Measurements from ENCODE around the gene CLCNKB.
"Not testable (repeated sequence)": the region's sequence is repeated elsewhere in the genome, so short reads cannot be mapped to it uniquely, and the experiment has no call there.

Gene CLCNKB

DNA sequence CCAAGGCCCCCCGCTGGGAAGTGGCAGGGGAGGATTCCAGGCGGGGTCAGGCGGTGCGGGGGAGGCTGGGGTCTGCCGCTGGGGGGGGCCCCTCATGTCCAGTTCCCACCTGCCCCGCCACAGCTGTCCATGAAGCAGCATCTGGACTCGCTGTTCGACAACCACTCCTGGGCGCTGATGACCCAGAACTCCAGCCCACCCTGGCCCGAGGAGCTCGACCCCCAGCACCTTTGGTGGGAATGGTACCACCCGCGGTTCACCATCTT, 14.6 kb upstream of the CLCNKB start:
- in situ Hi-C loops (cut with MboI; ENCODE audit: low pct_unique_long_range_greater_than_20kb, low sequenced_read_pairs); DNase-seq: not testable (repeated sequence)

- in situ Hi-C loops (cut with MboI; ENCODE audit: low pct_unique_long_range_greater_than_20kb, low sequenced_read_pairs) = no loop called here
- no peak for DNase-seq
These were observed 14.3 kb upstream of the CLCNKB start for GRCh38 chr1:16029288-16029687.

GRCh38 chr1:16031551-16031950, 12.0 kb upstream of the CLCNKB start:
- no peak for DNase-seq
- in situ Hi-C loops (cut with MboI; ENCODE audit: low pct_unique_long_range_greater_than_20kb, low sequenced_read_pairs) = no loop called here

DNA sequence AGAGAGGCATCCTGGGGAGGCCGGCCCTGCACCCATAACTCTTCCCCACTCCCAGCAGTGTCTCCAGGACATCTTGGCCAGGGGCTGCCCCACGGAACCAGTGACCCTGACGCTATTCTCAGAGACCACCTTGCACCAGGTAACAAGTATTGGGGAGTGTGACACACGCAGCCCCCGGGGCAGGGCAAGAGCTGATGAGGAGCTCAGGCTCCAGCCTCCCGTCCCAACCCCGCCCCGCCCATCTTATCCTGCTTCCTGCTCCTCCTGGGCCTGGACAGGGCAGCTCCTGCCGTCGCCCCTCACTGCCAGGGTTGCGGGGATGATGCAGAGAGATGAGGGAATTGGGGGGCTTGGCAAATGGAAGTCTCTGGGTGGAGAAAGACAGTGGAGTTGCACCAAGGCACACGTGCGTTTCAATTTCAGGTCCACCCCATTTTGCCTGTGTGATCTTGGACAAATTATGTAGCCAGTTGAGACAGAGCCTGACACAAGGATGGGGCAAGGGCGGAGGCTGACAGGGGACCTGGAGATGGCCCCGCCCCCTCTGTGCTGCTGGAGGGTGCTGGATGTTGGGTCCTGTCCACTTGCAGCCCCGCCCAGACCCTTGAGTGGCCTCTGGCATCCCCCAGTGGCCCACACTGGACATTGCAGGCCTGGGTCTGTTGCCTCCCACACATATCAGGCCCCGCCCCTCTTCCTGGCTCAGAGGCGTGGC, 11.0 kb upstream of the CLCNKB start:
- in situ Hi-C loops (cut with MboI; ENCODE audit: low pct_unique_long_range_greater_than_20kb, low sequenced_read_pairs) = no loop called here
- DNase-seq = peak; percentile 85

GRCh38 chr1:16033103-16033632, 10.4 kb upstream of the CLCNKB start:
- in situ Hi-C loops (cut with MboI; ENCODE audit: low pct_unique_long_range_greater_than_20kb, low sequenced_read_pairs); DNase-seq: not testable (repeated sequence)

DNA sequence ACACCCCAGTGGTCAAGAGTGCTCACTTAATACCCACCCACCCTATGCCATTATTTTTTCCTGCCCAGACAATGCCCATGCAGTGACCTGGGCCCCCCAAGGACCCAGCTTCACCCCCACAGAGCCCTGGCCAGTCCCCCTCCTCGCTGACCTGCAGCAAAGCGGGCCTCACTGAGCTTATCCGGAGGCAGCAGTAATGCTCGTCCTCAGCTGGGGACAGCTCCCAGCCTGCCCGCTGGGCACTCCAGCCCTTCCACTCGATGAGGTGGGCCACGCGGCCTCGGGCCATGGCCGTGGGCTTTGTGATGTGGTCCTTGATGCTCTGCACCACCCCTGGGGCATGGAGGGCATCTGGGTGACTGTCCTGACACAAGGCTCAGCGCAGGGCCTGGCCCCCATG, 7.1 kb upstream of the CLCNKB start:
- in situ Hi-C loops (cut with MboI; ENCODE audit: low pct_unique_long_range_greater_than_20kb, low sequenced_read_pairs) = not testable (repeated sequence)

GRCh38 chr1:16038620-16038912, 5.0 kb upstream of the CLCNKB start:
- in situ Hi-C loops (cut with MboI; ENCODE audit: low pct_unique_long_range_greater_than_20kb, low sequenced_read_pairs) = no loop called here

More for the DNA sequence above, 7.1 kb upstream of the CLCNKB start:
- DNase-seq = not testable (repeated sequence)

GRCh38 chr1:16039871-16040270, 3.7 kb upstream of the CLCNKB start:
- in situ Hi-C loops (cut with MboI; ENCODE audit: low pct_unique_long_range_greater_than_20kb, low sequenced_read_pairs); DNase-seq: not testable (repeated sequence)

More at GRCh38 chr1:16038620-16038912, 5.0 kb upstream of the CLCNKB start:
- no peak for DNase-seq

DNA sequence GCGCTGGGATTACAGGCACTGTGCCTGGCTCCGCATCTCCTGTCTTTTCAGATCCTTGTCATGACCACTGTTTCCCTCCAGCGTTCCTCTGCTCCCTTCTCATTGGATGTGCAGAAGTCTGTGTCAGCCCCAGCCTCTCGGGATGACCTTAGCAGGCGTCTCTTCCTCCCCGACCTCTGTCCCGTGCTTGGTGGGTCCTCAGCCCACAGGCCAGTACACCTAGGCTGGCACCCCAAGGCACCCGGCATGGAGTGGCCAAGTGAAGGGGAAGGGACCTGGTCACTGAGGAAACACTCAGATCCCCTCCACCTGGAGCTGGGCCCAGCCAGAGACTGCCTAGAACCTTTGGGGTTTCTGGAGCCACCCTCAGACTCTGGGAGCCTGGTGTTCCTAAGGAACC, 2.4 kb upstream of the CLCNKB start:
- DNase-seq = no peak
- in situ Hi-C loops (cut with MboI; ENCODE audit: low pct_unique_long_range_greater_than_20kb, low sequenced_read_pairs) = no loop called here

DNA sequence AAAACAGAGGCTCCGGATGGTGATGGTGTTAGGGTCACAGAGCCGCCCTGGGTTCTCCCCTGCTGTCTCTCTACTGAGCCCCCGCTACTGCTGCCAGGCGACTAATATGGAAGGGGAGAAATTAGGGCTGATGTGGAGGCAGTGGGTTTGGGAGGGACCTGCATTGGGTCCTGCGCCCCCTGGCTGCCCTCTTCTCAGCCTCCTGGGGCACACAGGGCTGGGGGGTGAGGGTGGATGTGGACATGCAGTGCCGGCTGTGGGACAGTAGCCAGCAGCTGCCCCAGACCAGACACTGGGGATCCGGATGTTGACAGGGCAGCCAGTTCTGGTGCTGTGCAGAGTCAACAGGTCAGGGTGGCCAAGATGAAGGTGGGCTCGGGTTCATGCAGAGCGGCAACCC, 1.5 kb upstream of the CLCNKB start:
- no peak for DNase-seq
- in situ Hi-C loops (cut with MboI; ENCODE audit: low pct_unique_long_range_greater_than_20kb, low sequenced_read_pairs) = no loop called here

DNA sequence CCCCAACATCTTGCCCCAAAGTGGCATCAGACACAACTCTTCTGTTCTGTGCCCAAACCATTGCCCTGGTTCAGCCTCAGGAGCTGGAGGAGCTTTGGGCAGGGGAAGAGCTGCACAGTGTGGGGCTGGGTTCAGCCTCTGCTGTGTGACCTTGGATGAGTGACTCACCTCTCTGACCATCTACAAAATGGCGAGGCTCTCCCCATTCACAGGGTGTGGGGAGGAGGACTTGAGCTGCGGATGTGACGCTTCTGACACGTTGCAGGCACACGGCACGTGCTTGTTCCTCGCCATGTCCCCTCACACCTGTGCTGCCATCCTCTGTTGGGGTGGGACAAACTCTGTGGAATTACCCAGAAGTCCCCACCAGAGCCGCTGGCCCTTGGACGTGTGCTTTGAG, 928 bp upstream of the CLCNKB start:
- in situ Hi-C loops (cut with MboI; ENCODE audit: low pct_unique_long_range_greater_than_20kb, low sequenced_read_pairs); DNase-seq: not testable (repeated sequence)

DNA sequence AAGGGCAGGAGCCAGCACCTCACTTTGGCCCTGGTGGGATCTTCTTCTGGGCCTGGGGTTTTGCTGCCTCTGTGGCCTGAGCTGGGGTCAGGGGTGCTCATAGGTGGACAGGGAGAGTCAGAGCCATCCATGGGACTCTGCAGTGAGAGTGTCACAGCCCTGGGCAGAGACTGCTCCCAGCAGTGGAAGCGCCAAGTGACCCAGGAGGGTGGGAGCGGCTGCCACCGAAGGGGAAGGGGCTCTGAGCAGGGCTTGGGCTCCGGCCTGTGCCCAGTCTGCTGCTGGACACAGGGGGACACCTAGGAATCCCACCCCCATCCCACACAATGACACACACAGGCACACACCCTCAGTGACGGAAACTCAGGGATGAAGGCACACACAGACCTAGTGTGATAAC, 368 bp downstream of the CLCNKB start:
- in situ Hi-C loops (cut with MboI; ENCODE audit: low pct_unique_long_range_greater_than_20kb, low sequenced_read_pairs) = no loop called here

GRCh38 chr1:16046842-16047241, 3.3 kb downstream of the CLCNKB start:
- no peak for DNase-seq
- in situ Hi-C loops (cut with MboI; ENCODE audit: low pct_unique_long_range_greater_than_20kb, low sequenced_read_pairs) = no loop called here

More for the DNA sequence above, 368 bp downstream of the CLCNKB start:
- DNase-seq = no peak

DNA sequence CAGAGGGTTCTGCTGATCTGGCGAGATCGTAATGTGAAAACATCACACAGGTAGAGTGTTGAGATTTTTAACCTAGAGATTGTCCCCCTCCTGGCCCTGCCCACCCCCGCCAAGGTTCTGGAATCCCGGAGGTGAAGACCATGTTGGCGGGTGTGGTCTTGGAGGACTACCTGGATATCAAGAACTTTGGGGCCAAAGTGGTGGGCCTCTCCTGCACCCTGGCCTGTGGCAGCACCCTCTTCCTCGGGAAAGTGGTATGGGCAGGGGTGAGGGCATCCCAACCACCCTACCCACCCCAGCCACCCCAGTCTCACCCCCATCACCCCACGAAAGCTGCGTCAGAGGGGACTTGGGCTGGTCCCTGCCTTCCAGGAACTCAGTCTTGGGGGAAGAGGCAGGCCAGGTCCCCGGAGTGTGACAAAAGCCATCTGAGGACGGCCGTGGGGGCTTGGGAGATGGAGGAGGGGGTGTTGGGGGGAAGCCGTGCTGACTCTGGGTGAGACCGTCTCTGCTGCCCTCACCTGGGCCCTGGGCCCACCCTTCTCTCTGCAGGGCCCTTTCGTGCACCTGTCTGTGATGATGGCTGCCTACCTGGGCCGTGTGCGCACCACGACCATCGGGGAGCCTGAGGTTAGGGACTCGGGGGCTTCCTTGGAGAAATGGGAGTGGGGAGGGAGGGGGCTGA, 4.4 kb downstream of the CLCNKB start:
- in situ Hi-C loops (cut with MboI; ENCODE audit: low pct_unique_long_range_greater_than_20kb, low sequenced_read_pairs) = no loop called here
- DNase-seq = no peak

GRCh38 chr1:16048573-16049189, 5.1 kb downstream of the CLCNKB start:
- in situ Hi-C loops (cut with MboI; ENCODE audit: low pct_unique_long_range_greater_than_20kb, low sequenced_read_pairs) = no loop called here
- DNase-seq = peak; percentile 51

GRCh38 chr1:16050328-16050727, 6.7 kb downstream of the CLCNKB start:
- no peak for DNase-seq
- in situ Hi-C loops (cut with MboI; ENCODE audit: low pct_unique_long_range_greater_than_20kb, low sequenced_read_pairs) = no loop called here

GRCh38 chr1:16051039-16051438, 7.5 kb downstream of the CLCNKB start:
- in situ Hi-C loops (cut with MboI; ENCODE audit: low pct_unique_long_range_greater_than_20kb, low sequenced_read_pairs) = no loop called here
- DNase-seq = no peak

DNA sequence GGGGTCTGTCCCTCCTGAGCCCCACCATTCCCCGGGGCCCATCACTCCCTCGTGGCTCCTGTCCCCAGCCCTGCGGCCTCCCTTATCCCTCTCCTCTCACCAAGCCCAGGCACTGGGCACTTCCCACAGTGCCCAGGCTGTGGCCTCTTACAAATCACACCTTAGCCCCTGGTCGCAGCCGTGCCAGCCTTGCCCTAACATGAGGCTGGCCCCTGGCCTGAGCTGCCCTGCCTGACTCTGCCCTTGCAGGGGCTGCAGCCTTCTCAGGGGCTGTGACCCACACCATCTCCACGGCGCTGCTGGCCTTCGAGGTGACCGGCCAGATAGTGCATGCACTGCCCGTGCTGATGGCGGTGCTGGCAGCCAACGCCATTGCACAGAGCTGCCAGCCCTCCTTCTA, 8.4 kb downstream of the CLCNKB start:
- in situ Hi-C loops (cut with MboI; ENCODE audit: low pct_unique_long_range_greater_than_20kb, low sequenced_read_pairs); DNase-seq: not testable (repeated sequence)

- in situ Hi-C loops (cut with MboI; ENCODE audit: low pct_unique_long_range_greater_than_20kb, low sequenced_read_pairs) = no loop called here
- DNase-seq = peak; percentile 34
These were observed 10.4 kb downstream of the CLCNKB start for GRCh38 chr1:16053781-16054502.

All from KBM-7 (cell line).